Loucy (cell line): ENCODE data around the gene KCNMA1.
A peak's percentile ranks its signal among the peaks of the same experiment; 100 is the strongest.

Experiments used
- H2AFZ ChIP-seq: fragments of 200-600 bp; sonication (generic); 2 replicates; pipeline ENCODE4 v1.6.0; 2016; ENCODE audit warnings: antibody characterized with exemption, mild to moderate bottlenecking, low read length, moderate library complexity
- H3F3A ChIP-seq: fragments of 200-600 bp; 2 replicates; pipeline ENCODE4 v1.6.0; 2016; ENCODE audit warnings: antibody characterized with exemption, low read depth, mild to moderate bottlenecking
- H3K27me3 ChIP-seq: fragments of 200-600 bp; sonication (generic); 2 replicates; pipeline ENCODE4 v1.6.1; 2014; ENCODE audit warnings: low read length, mild to moderate bottlenecking; ENCODE audit not compliant: insufficient read depth, poor library complexity, severe bottlenecking
- H3K36me3 ChIP-seq: fragments of 200-600 bp; sonication (generic); 2 replicates; pipeline ENCODE4 v1.6.1; 2016; ENCODE audit warnings: low read length; ENCODE audit not compliant: insufficient read depth
- H3K4me1 ChIP-seq: fragments of 200-600 bp; sonication (generic); 2 replicates; pipeline ENCODE4 v1.5.1; 2014; ENCODE audit warnings: low read length, mild to moderate bottlenecking; ENCODE audit not compliant: insufficient read depth, poor library complexity, severe bottlenecking
- H3K4me2 ChIP-seq: fragments of 200-600 bp; sonication (generic); 2 replicates; pipeline ENCODE4 v1.6.0; 2014; ENCODE audit warnings: antibody characterized with exemption, low read length, low read depth, mild to moderate bottlenecking; ENCODE audit not compliant: poor library complexity, severe bottlenecking
- H3K4me3 ChIP-seq: fragments of 200-600 bp; sonication (generic); 2 replicates; pipeline ENCODE4 v1.5.1; 2014; ENCODE audit warnings: low read length, mild to moderate bottlenecking, mixed read lengths; ENCODE audit not compliant: poor library complexity, severe bottlenecking
- H3K79me2 ChIP-seq: fragments of 200-600 bp; sonication (generic); 2 replicates; pipeline ENCODE4 v1.6.1; 2014; ENCODE audit warnings: low read length; ENCODE audit not compliant: insufficient read depth
- H3K9ac ChIP-seq: fragments of 200-600 bp; sonication (generic); 2 replicates; pipeline ENCODE4 v1.6.0; 2014; ENCODE audit warnings: mild to moderate bottlenecking, low read depth, low read length, moderate library complexity; ENCODE audit not compliant: poor library complexity, severe bottlenecking
- H3K9me2 ChIP-seq: fragments of 200-600 bp; sonication (generic); replicated peaks from 2 replicates; pipeline ENCODE4 v1.6.1; 2016; ENCODE audit warnings: low read depth, low read length, mixed read lengths
- H3K9me3 ChIP-seq: fragments of 200-600 bp; sonication (generic); 2 replicates; pipeline ENCODE4 v1.6.1; 2014; ENCODE audit warnings: mild to moderate bottlenecking, antibody characterized with exemption, low read length, low read depth; ENCODE audit not compliant: insufficient read depth
- H4K20me1 ChIP-seq: fragments of 200-600 bp; sonication (generic); 2 replicates; pipeline ENCODE4 v1.6.0; 2014; ENCODE audit warnings: antibody characterized with exemption, low read length, mild to moderate bottlenecking; ENCODE audit not compliant: insufficient read depth, poor library complexity, severe bottlenecking
- EZH2phosphoT487 ChIP-seq: fragments of 200-600 bp; IDR thresholded peaks from 2 replicates; pipeline ENCODE4 v1.6.1; 2018; ENCODE audit warnings: antibody characterized with exemption, mild to moderate bottlenecking, moderate library complexity, borderline replicate concordance
- TF ChIP-seq, protein P1 (sequence below): fragments of 200-600 bp; sonication (generic); conservative IDR thresholded peaks from 2 replicates; pipeline ENCODE4 v1.5.1; 2014; ENCODE audit warnings: mild to moderate bottlenecking, antibody characterized with exemption, low read length

KCNMA1 gene

GRCh38 chr10:77582710-77583115 lies 54.9 kb downstream of the KCNMA1 start:
- no peaks in the 10 kb centered on the region for H4K20me1 ChIP-seq
- TF ChIP-seq EZH2phosphoT487, result no peak
- TF ChIP-seq, protein P1, sequence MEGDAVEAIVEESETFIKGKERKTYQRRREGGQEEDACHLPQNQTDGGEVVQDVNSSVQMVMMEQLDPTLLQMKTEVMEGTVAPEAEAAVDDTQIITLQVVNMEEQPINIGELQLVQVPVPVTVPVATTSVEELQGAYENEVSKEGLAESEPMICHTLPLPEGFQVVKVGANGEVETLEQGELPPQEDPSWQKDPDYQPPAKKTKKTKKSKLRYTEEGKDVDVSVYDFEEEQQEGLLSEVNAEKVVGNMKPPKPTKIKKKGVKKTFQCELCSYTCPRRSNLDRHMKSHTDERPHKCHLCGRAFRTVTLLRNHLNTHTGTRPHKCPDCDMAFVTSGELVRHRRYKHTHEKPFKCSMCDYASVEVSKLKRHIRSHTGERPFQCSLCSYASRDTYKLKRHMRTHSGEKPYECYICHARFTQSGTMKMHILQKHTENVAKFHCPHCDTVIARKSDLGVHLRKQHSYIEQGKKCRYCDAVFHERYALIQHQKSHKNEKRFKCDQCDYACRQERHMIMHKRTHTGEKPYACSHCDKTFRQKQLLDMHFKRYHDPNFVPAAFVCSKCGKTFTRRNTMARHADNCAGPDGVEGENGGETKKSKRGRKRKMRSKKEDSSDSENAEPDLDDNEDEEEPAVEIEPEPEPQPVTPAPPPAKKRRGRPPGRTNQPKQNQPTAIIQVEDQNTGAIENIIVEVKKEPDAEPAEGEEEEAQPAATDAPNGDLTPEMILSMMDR, result no peak
- H3K4me2 ChIP-seq, result peak overlapping the region; percentile 9
- H3K9ac ChIP-seq, result no peak overlapping the region
- no peaks in the 10 kb centered on the region for H3K9me3 ChIP-seq
- H3K27me3 ChIP-seq, result no peaks in the 10 kb centered on the region
- no peak overlapping the region for H3K4me3 ChIP-seq
- H3K79me2 ChIP-seq, result no peaks in the 10 kb centered on the region
- no peaks in the 10 kb centered on the region for H3F3A ChIP-seq
- H3K4me1 ChIP-seq, result peaks cover 17% of the 10 kb centered on the region
- peak overlapping the region; percentile 30 for H2AFZ ChIP-seq
- H3K9me2 ChIP-seq, result no peaks in the 10 kb centered on the region
- H3K36me3 ChIP-seq, result no peaks in the 10 kb centered on the region

- Histone ChIP-seq H3F3A (no peaks in the 10 kb centered on the region), H4K20me1 (no peaks in the 10 kb centered on the region)
These were observed 55.9 kb downstream of the KCNMA1 start for GRCh38 chr10:77581738-77582137.

DNA sequence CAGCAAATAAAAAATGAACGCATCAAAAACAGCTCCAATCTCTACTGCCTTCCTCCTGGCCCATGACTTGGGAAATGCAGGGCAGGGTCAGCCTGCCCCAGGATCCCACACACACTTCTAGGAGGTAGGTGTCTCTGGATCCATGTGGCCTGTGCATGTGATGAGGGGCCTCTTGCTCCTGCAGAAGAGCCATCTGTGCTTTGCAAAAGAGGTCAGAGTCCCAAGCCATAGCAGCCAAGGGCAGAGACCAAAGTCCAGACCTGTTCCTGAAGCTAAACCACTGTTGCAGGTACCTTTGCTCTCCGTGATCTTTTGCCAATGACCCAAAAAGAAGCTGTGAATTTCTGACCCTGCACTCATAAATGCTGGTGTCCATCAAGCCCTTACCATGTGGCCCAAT lies 57.1 kb downstream of the KCNMA1 start:
- Histone ChIP-seq H3K27me3 (no peaks in the 10 kb centered on the region), H3K9ac (no peak overlapping the region), H3F3A (no peaks in the 10 kb centered on the region), H3K4me2 (no peak overlapping the region), H3K4me3 (no peak overlapping the region), H3K9me2 (no peaks in the 10 kb centered on the region), H3K36me3 (no peaks in the 10 kb centered on the region), H3K79me2 (no peaks in the 10 kb centered on the region), H2AFZ (no peak overlapping the region), H4K20me1 (no peaks in the 10 kb centered on the region), H3K4me1 (peaks cover 17% of the 10 kb centered on the region), H3K9me3 (no peaks in the 10 kb centered on the region)
- TF ChIP-seq, protein P1, result no peak
- no peak for TF ChIP-seq EZH2phosphoT487

More at GRCh38 chr10:77581738-77582137, 55.9 kb downstream of the KCNMA1 start:
- H3K9me3 ChIP-seq, result no peaks in the 10 kb centered on the region
- no peaks in the 10 kb centered on the region for H3K9me2 ChIP-seq
- H3K9ac ChIP-seq, result no peak overlapping the region
- H3K79me2 ChIP-seq, result no peaks in the 10 kb centered on the region
- peaks cover 17% of the 10 kb centered on the region for H3K4me1 ChIP-seq
- H3K4me3 ChIP-seq, result no peak overlapping the region
- H3K36me3 ChIP-seq, result no peaks in the 10 kb centered on the region
- no peaks in the 10 kb centered on the region for H3K27me3 ChIP-seq
- TF ChIP-seq, protein P1, result no peak
- no peak overlapping the region for H3K4me2 ChIP-seq
- H2AFZ ChIP-seq, result no peak overlapping the region
